ENCODE results near the gene AFF4. TPM values are rescaled to one million over a fixed set of nuclear protein-coding genes. Genes with fewer than 3 reads are reported as not detected.
A peak's percentile ranks its signal among the peaks of the same experiment; 100 is the strongest.

AFF4 gene
- total RNA-seq, 2 experiments from 2014 or later, result 21.6 to 42.4 TPM

- CTCF ChIA-PET (ENCODE audit: unreplicated experiment), result no interaction called here
- Histone ChIP-seq H3K9me2 (ENCODE audit: insufficient read depth, low read length) (no peaks in the 10 kb centered on the region), H3K9me3 (ENCODE audit: low read length) (no peaks in the 10 kb centered on the region), H2AFZ (ENCODE audit: low read length) (peak within 1 kb of the TSS; percentile 35), H3K79me2 (ENCODE audit: insufficient read depth, low read depth, low read length) (no peaks in the 10 kb centered on the region), H3K4me3 (ENCODE audit: low read depth, low read length, poor library complexity, severe bottlenecking) (peak within 1 kb of the TSS; percentile 63), H3K4me2 (ENCODE audit: low read length) (peak within 1 kb of the TSS; percentile 60), H4K20me1 (ENCODE audit: insufficient read depth, low read length) (no peaks in the 10 kb centered on the region), H3K36me3 (ENCODE audit: insufficient read depth, low read length) (no peaks in the 10 kb centered on the region), H3K4me1 (ENCODE audit: insufficient read depth, low read length, poor library complexity, severe bottlenecking) (peaks cover 5% of the 10 kb centered on the region), H3K27ac (ENCODE audit: low read depth, low read length, poor library complexity, severe bottlenecking) (no peak within 1 kb of the TSS)
- intact Hi-C loops (cut with micrococcal nuclease; ENCODE audit: unreplicated experiment), result loop anchor here (1.0 to 10.0 kb wide), 3 partner anchors 52 to 464 kb away; no protein-coding TSS in a partner anchor
- no TSS peak for BruUV-seq (replicated peaks)
- POLR2A ChIA-PET, result interaction anchor here (0.8 kb wide), 1 partner anchor 10 kb away, joined by 3 read pairs; no protein-coding TSS in a partner anchor
- DNase-seq (ENCODE audit: low spot score), result peak; percentile 47
- TF ChIP-seq EZH2phosphoT487 (IDR thresholded peaks at IDR 0.05; ENCODE audit: borderline replicate concordance, low read depth, low read length), result no peak
- TF ChIP-seq, protein P1, sequence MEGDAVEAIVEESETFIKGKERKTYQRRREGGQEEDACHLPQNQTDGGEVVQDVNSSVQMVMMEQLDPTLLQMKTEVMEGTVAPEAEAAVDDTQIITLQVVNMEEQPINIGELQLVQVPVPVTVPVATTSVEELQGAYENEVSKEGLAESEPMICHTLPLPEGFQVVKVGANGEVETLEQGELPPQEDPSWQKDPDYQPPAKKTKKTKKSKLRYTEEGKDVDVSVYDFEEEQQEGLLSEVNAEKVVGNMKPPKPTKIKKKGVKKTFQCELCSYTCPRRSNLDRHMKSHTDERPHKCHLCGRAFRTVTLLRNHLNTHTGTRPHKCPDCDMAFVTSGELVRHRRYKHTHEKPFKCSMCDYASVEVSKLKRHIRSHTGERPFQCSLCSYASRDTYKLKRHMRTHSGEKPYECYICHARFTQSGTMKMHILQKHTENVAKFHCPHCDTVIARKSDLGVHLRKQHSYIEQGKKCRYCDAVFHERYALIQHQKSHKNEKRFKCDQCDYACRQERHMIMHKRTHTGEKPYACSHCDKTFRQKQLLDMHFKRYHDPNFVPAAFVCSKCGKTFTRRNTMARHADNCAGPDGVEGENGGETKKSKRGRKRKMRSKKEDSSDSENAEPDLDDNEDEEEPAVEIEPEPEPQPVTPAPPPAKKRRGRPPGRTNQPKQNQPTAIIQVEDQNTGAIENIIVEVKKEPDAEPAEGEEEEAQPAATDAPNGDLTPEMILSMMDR (conservative IDR thresholded peaks at IDR 0.05; ENCODE audit: low read length), result no peak
Measured at GRCh38 chr5:132830436-132831094, 132.9 kb downstream of the AFF4 start, which contains the start of gene SHROOM1. Gene SHROOM1, minus strand, starts transcription at chr5:132830647. Its CDS starts 4,507 bp downstream, at chr5:132826140.

GRCh38 chr5:132829742-132830435 is 133.5 kb downstream of the AFF4 start:
- CTCF ChIA-PET (ENCODE audit: unreplicated experiment), result no interaction called here
- POLR2A ChIA-PET, result no interaction called here
- H3K4me3 ChIP-seq (ENCODE audit: low read depth, low read length, poor library complexity, severe bottlenecking), result peak overlapping the region; percentile 63
- BruUV-seq (replicated peaks), result no TSS peak
- H3K9me2 ChIP-seq (ENCODE audit: insufficient read depth, low read length), result no peaks in the 10 kb centered on the region
- H3K9me3 ChIP-seq (ENCODE audit: low read length), result no peaks in the 10 kb centered on the region
- H3K4me1 ChIP-seq (ENCODE audit: insufficient read depth, low read length, poor library complexity, severe bottlenecking), result peaks cover 5% of the 10 kb centered on the region
- no peaks in the 10 kb centered on the region for H3K79me2 ChIP-seq (ENCODE audit: insufficient read depth, low read depth, low read length)
- H3K36me3 ChIP-seq (ENCODE audit: insufficient read depth, low read length), result no peaks in the 10 kb centered on the region
- no peak for TF ChIP-seq EZH2phosphoT487 (IDR thresholded peaks at IDR 0.05; ENCODE audit: borderline replicate concordance, low read depth, low read length)
- TF ChIP-seq, protein P1 (conservative IDR thresholded peaks at IDR 0.05; ENCODE audit: low read length), result peak; percentile 81
- H4K20me1 ChIP-seq (ENCODE audit: insufficient read depth, low read length), result no peaks in the 10 kb centered on the region
- DNase-seq (ENCODE audit: low spot score), result peak; percentile 73
- H2AFZ ChIP-seq (ENCODE audit: low read length), result peak overlapping the region; percentile 35
- no peak overlapping the region for H3K27ac ChIP-seq (ENCODE audit: low read depth, low read length, poor library complexity, severe bottlenecking)
- intact Hi-C loops (cut with micrococcal nuclease; ENCODE audit: unreplicated experiment), result loop anchor here (1.0 to 10.0 kb wide), 3 partner anchors 52 to 465 kb away; no protein-coding TSS in a partner anchor
- H3K4me2 ChIP-seq (ENCODE audit: low read length), result peak overlapping the region; percentile 60

Measured in OCI-LY7 (cell line).